Measurements from ENCODE around the gene ARL14EP.

DNA sequence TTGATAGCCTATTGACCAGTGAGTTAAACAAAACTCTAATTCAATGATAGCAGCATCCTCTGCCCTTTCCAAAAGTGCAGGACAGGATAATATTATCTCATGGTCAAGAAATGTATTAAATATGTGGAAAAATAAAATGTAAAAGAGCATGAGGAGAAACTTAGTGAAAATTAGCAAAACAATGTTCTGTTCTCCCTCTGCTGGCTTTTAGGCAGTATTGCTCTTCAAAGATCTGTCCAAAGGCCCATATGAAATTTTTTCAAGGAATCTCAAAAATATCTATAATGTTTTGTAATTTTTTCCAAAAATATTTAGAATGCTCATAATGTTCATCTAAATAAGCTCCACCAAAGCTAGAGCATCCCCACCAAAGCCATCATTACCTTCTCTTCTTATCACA lies 8.3 kb upstream of the ARL14EP start:
- TF ChIP-seq, protein P1, sequence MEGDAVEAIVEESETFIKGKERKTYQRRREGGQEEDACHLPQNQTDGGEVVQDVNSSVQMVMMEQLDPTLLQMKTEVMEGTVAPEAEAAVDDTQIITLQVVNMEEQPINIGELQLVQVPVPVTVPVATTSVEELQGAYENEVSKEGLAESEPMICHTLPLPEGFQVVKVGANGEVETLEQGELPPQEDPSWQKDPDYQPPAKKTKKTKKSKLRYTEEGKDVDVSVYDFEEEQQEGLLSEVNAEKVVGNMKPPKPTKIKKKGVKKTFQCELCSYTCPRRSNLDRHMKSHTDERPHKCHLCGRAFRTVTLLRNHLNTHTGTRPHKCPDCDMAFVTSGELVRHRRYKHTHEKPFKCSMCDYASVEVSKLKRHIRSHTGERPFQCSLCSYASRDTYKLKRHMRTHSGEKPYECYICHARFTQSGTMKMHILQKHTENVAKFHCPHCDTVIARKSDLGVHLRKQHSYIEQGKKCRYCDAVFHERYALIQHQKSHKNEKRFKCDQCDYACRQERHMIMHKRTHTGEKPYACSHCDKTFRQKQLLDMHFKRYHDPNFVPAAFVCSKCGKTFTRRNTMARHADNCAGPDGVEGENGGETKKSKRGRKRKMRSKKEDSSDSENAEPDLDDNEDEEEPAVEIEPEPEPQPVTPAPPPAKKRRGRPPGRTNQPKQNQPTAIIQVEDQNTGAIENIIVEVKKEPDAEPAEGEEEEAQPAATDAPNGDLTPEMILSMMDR (IDR thresholded peaks at IDR 0.05), result peak; percentile 60
- TF ChIP-seq ZFX (IDR thresholded peaks at IDR 0.05; ENCODE audit: borderline replicate concordance), result no peak
